GM12875 (cell line): ENCODE data around the gene SLC43A1.

Source experiments
- H3K4me3 ChIP-seq: one replicate; pipeline ENCODE4 v1.5.1; 2011; ENCODE audit warnings: low read depth, low read length, control low read depth
- CTCF ChIP-seq: IDR thresholded peaks from 2 replicates; pipeline ENCODE4 v1.5.1; 2011; ENCODE audit warnings: low read depth, mild to moderate bottlenecking, control low read depth, inconsistent platforms, low read length, moderate library complexity, borderline replicate concordance; ENCODE audit not compliant: insufficient read depth

Gene SLC43A1

GRCh38 chr11:57515332-57516060 lies at the start of gene SLC43A1:
TSS of gene SLC43A1 (minus strand) at chr11:57515702. CDS start at chr11:57514111, 1,591 bp downstream.
- no peak for TF ChIP-seq CTCF
- peak within 1 kb of the TSS; percentile 98 for H3K4me3 ChIP-seq

GRCh38 chr11:57562596-57562995 lies 47.1 kb upstream of the SLC43A1 start:
- no peak overlapping the region for H3K4me3 ChIP-seq
- no peak for TF ChIP-seq CTCF

- no peak overlapping the region for H3K4me3 ChIP-seq
- TF ChIP-seq CTCF = no peak
Observed at GRCh38 chr11:57560146-57560545, 44.6 kb upstream of the SLC43A1 start.

- TF ChIP-seq CTCF = no peak
- no peak overlapping the region for H3K4me3 ChIP-seq
Observed at GRCh38 chr11:57556041-57556440, 40.5 kb upstream of the SLC43A1 start.

GRCh38 chr11:57555393-57555792 lies 39.9 kb upstream of the SLC43A1 start:
- H3K4me3 ChIP-seq = no peak overlapping the region
- TF ChIP-seq CTCF = no peak

GRCh38 chr11:57552479-57552878 lies 37.0 kb upstream of the SLC43A1 start:
- no peak for TF ChIP-seq CTCF
- H3K4me3 ChIP-seq = no peak overlapping the region

GRCh38 chr11:57551941-57552340 lies 36.4 kb upstream of the SLC43A1 start:
- TF ChIP-seq CTCF = no peak

More at GRCh38 chr11:57551941-57552340, 36.4 kb upstream of the SLC43A1 start:
- no peak overlapping the region for H3K4me3 ChIP-seq
